Measurements from ENCODE around the gene MGAT5B. TPM values are rescaled to one million over a fixed set of nuclear protein-coding genes. Genes with fewer than 3 reads are reported as not detected.

Gene MGAT5B
- total and polyA plus RNA-seq, 2 experiments from 2014 or later, result 1.6 to 10.0 TPM

GRCh38 chr17:76902476-76902875, 34.3 kb downstream of the MGAT5B start:
- Mint-ChIP-seq H3K27me3 (ENCODE audit: insufficient read depth, low read depth, poor library complexity) (peaks cover 5% of the 10 kb centered on the region), H3K27ac (no peak overlapping the region), H3K36me3 (ENCODE audit: low read depth) (peaks cover 2% of the 10 kb centered on the region; the same call in 2 of the 3 replicates), H3K9me3 (no peaks in the 10 kb centered on the region), H3K4me1 (peaks cover 4% of the 10 kb centered on the region), H3K4me3 (no peak overlapping the region)
- Histone ChIP-seq H3K4me2 (no peak overlapping the region), H2AFZ (no peak overlapping the region), H3K9me2 (ENCODE audit: insufficient read depth) (no peaks in the 10 kb centered on the region), H3K27me3 (ENCODE audit: insufficient read depth) (no peaks in the 10 kb centered on the region), H3F3A (replicated peaks; ENCODE audit: low read depth) (no peaks in the 10 kb centered on the region), H3K27ac (ENCODE audit: low read depth) (no peak overlapping the region), H3K36me3 (ENCODE audit: insufficient read depth) (no peaks in the 10 kb centered on the region), H3K4me1 (ENCODE audit: insufficient read depth) (no peaks in the 10 kb centered on the region), H3K79me2 (replicated peaks; ENCODE audit: insufficient read depth) (no peaks in the 10 kb centered on the region), H3K4me3 (no peak overlapping the region), H4K20me1 (replicated peaks; ENCODE audit: insufficient read depth) (no peaks in the 10 kb centered on the region)
- no peak for DNase-seq (ENCODE audit: low spot score)
- no peak for ATAC-seq
- TF ChIP-seq EZH2phosphoT487 (IDR thresholded peaks at IDR 0.05; ENCODE audit: unreplicated experiment) (no peak), CTCF (conservative IDR thresholded peaks at IDR 0.05; ENCODE audit: low read depth in 2 of 2) (no peak), ZNF462 (CRISPR knock-in tag; IDR thresholded peaks at IDR 0.05) (no peak), EZH2 (IDR thresholded peaks at IDR 0.05; ENCODE audit: low read depth, unreplicated experiment) (no peak), POLR2AphosphoS5 (IDR thresholded peaks at IDR 0.05; ENCODE audit: low read depth) (no peak), NANOG (IDR thresholded peaks at IDR 0.05; ENCODE audit: borderline replicate concordance) (no peak), STAT1 (IDR thresholded peaks at IDR 0.05; ENCODE audit: unreplicated experiment) (no peak), ZNF331 (CRISPR knock-in tag; IDR thresholded peaks at IDR 0.05; ENCODE audit: low read depth) (no peak), CREB1 (CRISPR knock-in tag; IDR thresholded peaks at IDR 0.05; ENCODE audit: low read depth) (no peak), ETS1 (IDR thresholded peaks at IDR 0.05) (no peak), ZNF114 (CRISPR knock-in tag; IDR thresholded peaks at IDR 0.05) (no peak)
- TF ChIP-seq, protein P1, sequence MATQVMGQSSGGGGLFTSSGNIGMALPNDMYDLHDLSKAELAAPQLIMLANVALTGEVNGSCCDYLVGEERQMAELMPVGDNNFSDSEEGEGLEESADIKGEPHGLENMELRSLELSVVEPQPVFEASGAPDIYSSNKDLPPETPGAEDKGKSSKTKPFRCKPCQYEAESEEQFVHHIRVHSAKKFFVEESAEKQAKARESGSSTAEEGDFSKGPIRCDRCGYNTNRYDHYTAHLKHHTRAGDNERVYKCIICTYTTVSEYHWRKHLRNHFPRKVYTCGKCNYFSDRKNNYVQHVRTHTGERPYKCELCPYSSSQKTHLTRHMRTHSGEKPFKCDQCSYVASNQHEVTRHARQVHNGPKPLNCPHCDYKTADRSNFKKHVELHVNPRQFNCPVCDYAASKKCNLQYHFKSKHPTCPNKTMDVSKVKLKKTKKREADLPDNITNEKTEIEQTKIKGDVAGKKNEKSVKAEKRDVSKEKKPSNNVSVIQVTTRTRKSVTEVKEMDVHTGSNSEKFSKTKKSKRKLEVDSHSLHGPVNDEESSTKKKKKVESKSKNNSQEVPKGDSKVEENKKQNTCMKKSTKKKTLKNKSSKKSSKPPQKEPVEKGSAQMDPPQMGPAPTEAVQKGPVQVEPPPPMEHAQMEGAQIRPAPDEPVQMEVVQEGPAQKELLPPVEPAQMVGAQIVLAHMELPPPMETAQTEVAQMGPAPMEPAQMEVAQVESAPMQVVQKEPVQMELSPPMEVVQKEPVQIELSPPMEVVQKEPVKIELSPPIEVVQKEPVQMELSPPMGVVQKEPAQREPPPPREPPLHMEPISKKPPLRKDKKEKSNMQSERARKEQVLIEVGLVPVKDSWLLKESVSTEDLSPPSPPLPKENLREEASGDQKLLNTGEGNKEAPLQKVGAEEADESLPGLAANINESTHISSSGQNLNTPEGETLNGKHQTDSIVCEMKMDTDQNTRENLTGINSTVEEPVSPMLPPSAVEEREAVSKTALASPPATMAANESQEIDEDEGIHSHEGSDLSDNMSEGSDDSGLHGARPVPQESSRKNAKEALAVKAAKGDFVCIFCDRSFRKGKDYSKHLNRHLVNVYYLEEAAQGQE (IDR thresholded peaks at IDR 0.05; ENCODE audit: unreplicated experiment), result no peak
